RWPE2 (cell line): ENCODE data around the gene RELCH.
"Not testable (repeated sequence)": the region's sequence is repeated elsewhere in the genome, so short reads cannot be mapped to it uniquely, and the experiment has no call there.

Experiments
- ATAC-seq: fragments of 200-7000 bp; cut with Tn5 transposase; 3 replicates; pipeline ENCODE4 v1.9.1; 2021; ENCODE audit warnings: low read depth
- DNase-seq: peaks from one replicate; pipeline ENCODE4 v3.0.0-alpha.2; 2020; ENCODE audit warnings: low spot score
- H3K27ac ChIP-seq: fragments of 450-650 bp; 2 replicates; pipeline ENCODE4 v1.5.1; 2017; ENCODE audit warnings: mild to moderate bottlenecking; ENCODE audit not compliant: poor library complexity, severe bottlenecking
- H3K27me3 ChIP-seq: fragments of 250-450 bp; sonication (Bioruptor Pico); 2 replicates; pipeline ENCODE4 v1.5.1; 2021; ENCODE audit warnings: mild to moderate bottlenecking, moderate library complexity; ENCODE audit not compliant: insufficient read depth, poor library complexity, severe bottlenecking
- H3K36me3 ChIP-seq: fragments of 250-450 bp; sonication (Bioruptor Pico); 2 replicates; pipeline ENCODE4 v1.5.1; 2020; ENCODE audit warnings: low read depth, mild to moderate bottlenecking, moderate library complexity
- H3K4me1 ChIP-seq: fragments of 250-450 bp; sonication (Bioruptor Pico); 2 replicates; pipeline ENCODE4 v1.5.1; 2021; ENCODE audit warnings: mild to moderate bottlenecking, moderate library complexity; ENCODE audit not compliant: insufficient read depth, poor library complexity, severe bottlenecking
- H3K4me3 ChIP-seq: fragments of 250-450 bp; sonication (Bioruptor Pico); 2 replicates; pipeline ENCODE4 v1.5.1; 2021; ENCODE audit warnings: mild to moderate bottlenecking, moderate library complexity; ENCODE audit not compliant: severe bottlenecking
- H3K9me3 ChIP-seq: fragments of 250-450 bp; sonication (Bioruptor Pico); 2 replicates; pipeline ENCODE4 v1.5.1; 2021; ENCODE audit warnings: mild to moderate bottlenecking, moderate library complexity; ENCODE audit not compliant: severe bottlenecking
- TF ChIP-seq, protein P1 (sequence below): fragments of 450-650 bp; IDR thresholded peaks from one replicate; pipeline ENCODE4 v1.5.1; 2017; ENCODE audit warnings: mild to moderate bottlenecking, moderate library complexity; ENCODE audit not compliant: poor library complexity, severe bottlenecking

The RELCH gene

DNA sequence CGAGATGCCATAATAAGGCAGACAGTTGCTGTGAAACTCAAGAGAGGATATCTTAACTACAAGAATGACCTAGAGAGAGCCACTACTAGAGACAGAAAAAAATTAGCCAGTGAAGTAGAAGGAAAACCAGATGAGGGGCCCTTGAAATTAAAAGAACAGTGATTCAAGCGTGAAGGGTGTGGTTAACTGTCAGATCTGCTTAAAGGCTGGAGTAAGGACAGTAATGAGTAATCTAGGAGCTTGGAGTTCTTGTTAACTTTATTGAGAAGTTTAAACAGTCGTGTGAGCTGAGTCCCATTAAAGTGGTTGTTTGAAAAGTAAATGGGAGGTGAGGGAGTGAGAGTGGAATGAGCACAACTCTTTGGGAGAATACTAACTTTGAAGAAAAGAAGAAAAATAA lies 21.5 kb upstream of the RELCH start:
- Histone ChIP-seq H3K27ac (no peak overlapping the region), H3K9me3 (no peaks in the 10 kb centered on the region), H3K27me3 (no peaks in the 10 kb centered on the region), H3K36me3 (no peaks in the 10 kb centered on the region), H3K4me1 (no peaks in the 10 kb centered on the region), H3K4me3 (no peak overlapping the region)
- TF ChIP-seq, protein P1, sequence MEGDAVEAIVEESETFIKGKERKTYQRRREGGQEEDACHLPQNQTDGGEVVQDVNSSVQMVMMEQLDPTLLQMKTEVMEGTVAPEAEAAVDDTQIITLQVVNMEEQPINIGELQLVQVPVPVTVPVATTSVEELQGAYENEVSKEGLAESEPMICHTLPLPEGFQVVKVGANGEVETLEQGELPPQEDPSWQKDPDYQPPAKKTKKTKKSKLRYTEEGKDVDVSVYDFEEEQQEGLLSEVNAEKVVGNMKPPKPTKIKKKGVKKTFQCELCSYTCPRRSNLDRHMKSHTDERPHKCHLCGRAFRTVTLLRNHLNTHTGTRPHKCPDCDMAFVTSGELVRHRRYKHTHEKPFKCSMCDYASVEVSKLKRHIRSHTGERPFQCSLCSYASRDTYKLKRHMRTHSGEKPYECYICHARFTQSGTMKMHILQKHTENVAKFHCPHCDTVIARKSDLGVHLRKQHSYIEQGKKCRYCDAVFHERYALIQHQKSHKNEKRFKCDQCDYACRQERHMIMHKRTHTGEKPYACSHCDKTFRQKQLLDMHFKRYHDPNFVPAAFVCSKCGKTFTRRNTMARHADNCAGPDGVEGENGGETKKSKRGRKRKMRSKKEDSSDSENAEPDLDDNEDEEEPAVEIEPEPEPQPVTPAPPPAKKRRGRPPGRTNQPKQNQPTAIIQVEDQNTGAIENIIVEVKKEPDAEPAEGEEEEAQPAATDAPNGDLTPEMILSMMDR = no peak
- no peak for DNase-seq
- no peak for ATAC-seq

DNA sequence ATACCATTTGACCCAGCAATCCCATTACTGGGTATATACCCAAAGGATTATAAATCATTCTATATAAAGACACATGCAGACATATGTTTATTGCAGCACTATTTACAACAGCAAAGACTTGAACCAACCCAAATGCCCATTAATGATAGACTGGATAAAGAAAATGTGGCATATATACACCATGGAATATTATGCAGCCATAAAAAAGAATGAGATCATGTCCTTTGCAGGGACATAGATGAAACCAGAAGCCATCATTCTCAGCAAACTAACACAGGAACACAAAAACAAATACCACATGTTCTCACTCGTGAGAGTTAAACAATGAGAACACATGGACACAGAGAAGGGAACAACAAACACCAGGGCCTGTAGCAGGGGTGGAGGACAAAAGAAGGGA lies 20.5 kb upstream of the RELCH start:
- DNase-seq, ATAC-seq: not testable (repeated sequence)

DNA sequence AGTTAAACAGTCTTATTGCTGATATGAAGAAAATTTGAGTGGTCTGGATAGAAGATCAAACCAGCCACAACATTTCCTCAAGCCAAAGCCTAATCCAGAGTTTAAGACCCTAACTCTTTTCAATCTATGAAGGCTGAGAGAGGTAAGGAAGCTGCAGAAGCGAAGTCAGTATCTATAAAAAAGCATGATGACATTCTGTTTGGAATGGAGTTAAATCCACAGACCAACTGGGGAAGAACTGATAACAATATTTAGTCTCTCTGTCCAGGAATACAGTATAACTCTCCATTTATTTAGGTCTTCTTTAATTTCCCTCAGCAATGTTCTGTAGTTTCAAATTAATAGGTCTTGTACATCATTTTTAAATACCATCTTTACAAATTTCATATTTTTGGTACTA lies 16.2 kb upstream of the RELCH start:
- no peaks in the 10 kb centered on the region for H3K36me3 ChIP-seq
- no peaks in the 10 kb centered on the region for H3K4me1 ChIP-seq
- H3K27me3 ChIP-seq = no peaks in the 10 kb centered on the region
- TF ChIP-seq, protein P1 = no peak
- no peak overlapping the region for H3K27ac ChIP-seq
- no peak overlapping the region for H3K4me3 ChIP-seq
- ATAC-seq = no peak
- no peak for DNase-seq
- no peaks in the 10 kb centered on the region for H3K9me3 ChIP-seq

More for the DNA sequence above, 20.5 kb upstream of the RELCH start:
- not testable (repeated sequence) for H3K36me3 ChIP-seq, H3K27ac ChIP-seq, H3K9me3 ChIP-seq, H3K4me1 ChIP-seq, H3K4me3 ChIP-seq, H3K27me3 ChIP-seq

DNA sequence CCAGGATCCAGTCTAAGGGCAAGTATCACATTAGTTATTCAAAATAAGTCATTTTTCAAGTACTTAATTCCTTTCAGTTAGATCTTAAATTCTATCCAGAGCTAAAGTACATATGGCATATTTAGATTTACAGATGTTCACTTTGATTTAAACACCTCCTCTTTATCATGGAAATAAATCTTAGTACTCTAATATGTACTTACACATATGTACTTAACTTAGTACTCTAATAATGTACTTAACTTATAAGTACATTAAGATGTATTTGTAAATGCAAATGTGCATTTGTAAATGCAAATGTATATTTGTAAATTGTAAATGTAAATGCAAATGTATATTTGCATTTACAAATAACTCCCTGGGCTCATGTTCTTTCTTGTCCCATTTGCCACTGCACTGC lies 14.8 kb upstream of the RELCH start:
- no peaks in the 10 kb centered on the region for H3K4me1 ChIP-seq
- TF ChIP-seq, protein P1 = no peak
- DNase-seq = no peak
- H3K27ac ChIP-seq = no peak overlapping the region
- no peak for ATAC-seq
- H3K27me3 ChIP-seq = no peaks in the 10 kb centered on the region
- no peaks in the 10 kb centered on the region for H3K36me3 ChIP-seq
- H3K4me3 ChIP-seq = no peak overlapping the region
- no peaks in the 10 kb centered on the region for H3K9me3 ChIP-seq

DNA sequence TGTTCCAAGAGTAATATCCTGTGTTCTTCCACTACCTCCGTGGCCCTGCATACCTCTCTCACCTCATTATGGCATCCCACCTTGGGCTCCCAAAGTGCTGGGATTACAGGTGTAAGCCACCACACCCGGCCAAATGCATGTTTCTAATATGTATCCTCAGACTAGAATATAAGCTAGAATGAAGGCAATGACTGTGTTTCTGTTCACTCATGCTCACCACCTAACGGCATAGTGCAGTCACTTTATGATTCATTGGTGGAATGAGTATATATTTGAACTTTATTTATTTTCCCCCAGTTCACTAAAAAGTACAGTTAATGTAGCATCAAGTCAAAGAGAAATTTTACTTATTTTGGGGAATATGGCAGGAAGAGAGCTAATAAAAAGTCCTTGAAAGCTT lies 11.5 kb upstream of the RELCH start:
- H3K27ac ChIP-seq = no peak overlapping the region
- H3K36me3 ChIP-seq = no peaks in the 10 kb centered on the region
- H3K27me3 ChIP-seq = no peaks in the 10 kb centered on the region
- DNase-seq (no peak), ATAC-seq (no peak)
- H3K4me3 ChIP-seq = no peak overlapping the region
- TF ChIP-seq, protein P1 = no peak
- no peaks in the 10 kb centered on the region for H3K4me1 ChIP-seq
- no peaks in the 10 kb centered on the region for H3K9me3 ChIP-seq
